ENCODE data around the gene ZNRF2. TPM values are rescaled to one million over a fixed set of nuclear protein-coding genes. Genes with fewer than 3 reads are reported as not detected.

ZNRF2 gene
- total RNA-seq, 4 donors from 2014 or later: 9.6 to 19.3 (median 17.4) TPM

DNA sequence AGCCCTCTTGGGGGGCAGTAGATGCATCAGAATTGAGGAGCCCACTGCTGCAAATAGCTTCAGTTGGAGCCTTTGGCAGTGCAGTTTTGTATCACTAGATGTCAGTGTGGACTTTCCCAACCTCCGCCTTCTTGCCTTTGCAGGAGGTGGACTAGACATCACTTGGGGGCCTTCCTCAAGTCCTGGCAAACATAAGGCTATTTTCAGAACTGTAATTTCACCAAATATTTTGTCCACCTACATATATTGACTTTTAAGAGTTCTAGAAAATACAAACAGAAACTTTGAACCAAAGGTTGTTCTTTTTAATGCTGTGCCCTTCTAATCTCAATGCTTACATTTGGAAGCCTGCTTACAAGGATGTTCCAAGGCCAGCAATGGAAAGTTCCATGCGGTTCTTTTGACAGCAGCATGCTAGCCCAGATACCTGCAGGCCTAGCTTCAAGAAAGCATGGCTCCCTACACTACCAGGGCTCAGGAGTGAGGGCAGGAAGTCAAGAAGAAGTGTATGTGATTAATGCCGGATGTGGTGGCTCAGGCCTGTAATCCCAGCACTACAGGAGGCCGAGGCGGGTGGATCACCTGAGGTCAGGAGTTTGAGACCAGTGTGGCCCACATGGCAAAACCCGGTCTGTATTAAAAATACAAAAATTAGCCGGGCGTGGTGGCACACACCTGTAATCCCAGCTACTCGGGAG lies 8.0 kb upstream of the ZNRF2 start:
- DNase-seq (peak in 1 of 2 donors; percentile 11), ATAC-seq (peak in 1 of 2 donors; percentile 53)
- Histone ChIP-seq H3K4me1 (peaks cover 14 to 18% of the 10 kb centered on the region in 2 donors), H3K27ac (no peak overlapping the region), H3K9me3 (no peaks in the 10 kb centered on the region), H3K4me3 (no peak overlapping the region), H3K36me3 (no peaks in the 10 kb centered on the region), H3K27me3 (no peaks in the 10 kb centered on the region)
- TF ChIP-seq, protein P1, sequence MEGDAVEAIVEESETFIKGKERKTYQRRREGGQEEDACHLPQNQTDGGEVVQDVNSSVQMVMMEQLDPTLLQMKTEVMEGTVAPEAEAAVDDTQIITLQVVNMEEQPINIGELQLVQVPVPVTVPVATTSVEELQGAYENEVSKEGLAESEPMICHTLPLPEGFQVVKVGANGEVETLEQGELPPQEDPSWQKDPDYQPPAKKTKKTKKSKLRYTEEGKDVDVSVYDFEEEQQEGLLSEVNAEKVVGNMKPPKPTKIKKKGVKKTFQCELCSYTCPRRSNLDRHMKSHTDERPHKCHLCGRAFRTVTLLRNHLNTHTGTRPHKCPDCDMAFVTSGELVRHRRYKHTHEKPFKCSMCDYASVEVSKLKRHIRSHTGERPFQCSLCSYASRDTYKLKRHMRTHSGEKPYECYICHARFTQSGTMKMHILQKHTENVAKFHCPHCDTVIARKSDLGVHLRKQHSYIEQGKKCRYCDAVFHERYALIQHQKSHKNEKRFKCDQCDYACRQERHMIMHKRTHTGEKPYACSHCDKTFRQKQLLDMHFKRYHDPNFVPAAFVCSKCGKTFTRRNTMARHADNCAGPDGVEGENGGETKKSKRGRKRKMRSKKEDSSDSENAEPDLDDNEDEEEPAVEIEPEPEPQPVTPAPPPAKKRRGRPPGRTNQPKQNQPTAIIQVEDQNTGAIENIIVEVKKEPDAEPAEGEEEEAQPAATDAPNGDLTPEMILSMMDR (IDR thresholded peaks at IDR 0.05 in 4 of 5, conservative IDR thresholded peaks at IDR 0.05 in 1 of 5): peak; percentile 18 to 62 (median 49)
- no peak for TF ChIP-seq POLR2A (IDR thresholded peaks at IDR 0.05)
- in situ Hi-C loops (cut with MboI; ENCODE audit: low sequenced_read_pairs in 4 of 4) (loop anchor here in 3 of 4 donors (5.0 to 10.0 kb wide), 2 partner anchors 112 to 136 kb away; no protein-coding TSS in a partner anchor), intact Hi-C loops (cut with DNase I; ENCODE audit: low total_unique reads) (loop anchor here (1.0 to 2.0 kb wide), 2 partner anchors 137 to 288 kb away; no protein-coding TSS in a partner anchor)

DNA sequence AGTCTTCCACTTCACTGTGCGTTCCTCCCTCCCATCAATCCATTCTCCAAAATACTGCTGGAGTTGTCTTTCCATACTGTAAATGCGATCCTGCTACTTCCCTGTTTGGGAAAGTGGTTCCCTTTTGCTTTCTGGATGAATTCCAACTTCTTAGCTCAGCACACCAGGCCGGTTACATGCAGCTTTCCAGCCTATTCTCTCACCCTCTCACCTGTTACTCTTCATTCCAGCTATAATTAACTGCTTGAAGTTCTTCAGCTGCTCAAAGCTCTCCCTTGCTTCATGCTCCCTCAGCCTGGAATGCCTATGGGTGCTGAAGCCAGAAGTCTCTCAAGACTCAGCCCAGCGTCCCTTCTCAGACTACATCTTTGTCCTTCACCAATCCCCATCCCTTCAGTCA lies 6.0 kb upstream of the ZNRF2 start:
- ATAC-seq (peak; percentile 83 to 95), DNase-seq (peak in 1 of 2 donors; percentile 71)
- intact Hi-C loops (cut with DNase I; ENCODE audit: low total_unique reads): loop anchor here (2.0 kb wide), 1 partner anchor 112 kb away; no protein-coding TSS in a partner anchor
- no peaks in the 10 kb centered on the region for H3K9me3 ChIP-seq
- TF ChIP-seq POLR2A (IDR thresholded peaks at IDR 0.05): no peak
- TF ChIP-seq, protein P1 (IDR thresholded peaks at IDR 0.05 in 4 of 5, conservative IDR thresholded peaks at IDR 0.05 in 1 of 5): no peak
- in situ Hi-C loops (cut with MboI; ENCODE audit: low sequenced_read_pairs in 4 of 4): loop anchor here in 3 of 4 donors (5.0 to 10.0 kb wide), 2 partner anchors 114 to 134 kb away; no protein-coding TSS in a partner anchor
- H3K27ac ChIP-seq: peak overlapping the region; percentile 6 to 64 (median 46)
- H3K36me3 ChIP-seq: no peaks in the 10 kb centered on the region
- H3K4me1 ChIP-seq: peaks cover 15 to 18% of the 10 kb centered on the region in 2 donors
- H3K4me3 ChIP-seq: no peak overlapping the region
- no peaks in the 10 kb centered on the region for H3K27me3 ChIP-seq

DNA sequence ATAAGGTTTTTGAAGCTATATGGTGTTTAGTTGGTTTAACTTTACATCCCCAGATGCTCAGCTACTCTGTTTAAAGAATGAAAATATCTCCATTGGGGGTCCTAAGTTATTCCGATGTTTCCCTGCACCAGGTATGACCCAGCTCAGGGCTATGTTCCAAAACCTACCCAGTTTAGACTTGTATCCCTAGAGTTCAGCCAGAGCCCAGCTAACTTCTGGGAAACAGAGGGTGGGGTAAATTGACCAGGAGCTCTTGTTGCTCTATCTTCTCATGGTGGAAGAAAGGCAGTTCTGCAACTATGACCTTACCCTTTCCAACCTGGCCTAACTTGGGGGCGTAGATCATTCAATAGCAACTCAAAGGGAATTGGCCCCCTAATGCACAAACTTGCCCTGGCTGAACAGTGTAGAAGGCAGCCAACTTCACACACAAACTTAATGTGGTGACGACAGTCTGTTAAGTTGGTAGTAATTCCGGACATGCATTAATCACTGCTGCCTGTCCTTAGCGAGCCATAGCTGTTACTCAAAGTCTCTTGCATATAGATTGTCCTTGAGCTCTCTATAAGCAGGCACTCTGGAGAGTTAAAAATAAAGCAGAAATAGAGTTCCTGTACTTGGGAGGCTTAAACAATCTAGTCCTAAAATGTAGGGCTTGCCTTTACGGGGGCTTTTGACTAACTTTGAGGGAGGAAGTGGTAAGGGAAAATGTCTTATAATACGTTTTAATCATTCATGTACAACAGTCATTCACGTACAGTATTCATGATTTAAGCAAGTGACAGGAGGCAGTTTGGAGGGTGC lies 5.3 kb upstream of the ZNRF2 start:
- intact Hi-C loops (cut with DNase I; ENCODE audit: low total_unique reads) (loop anchor here (2.0 kb wide), 1 partner anchor 112 kb away; no protein-coding TSS in a partner anchor), in situ Hi-C loops (cut with MboI; ENCODE audit: low sequenced_read_pairs in 4 of 4) (loop anchor here in 3 of 4 donors (5.0 to 10.0 kb wide), 2 partner anchors 114 to 133 kb away; no protein-coding TSS in a partner anchor)

DNA sequence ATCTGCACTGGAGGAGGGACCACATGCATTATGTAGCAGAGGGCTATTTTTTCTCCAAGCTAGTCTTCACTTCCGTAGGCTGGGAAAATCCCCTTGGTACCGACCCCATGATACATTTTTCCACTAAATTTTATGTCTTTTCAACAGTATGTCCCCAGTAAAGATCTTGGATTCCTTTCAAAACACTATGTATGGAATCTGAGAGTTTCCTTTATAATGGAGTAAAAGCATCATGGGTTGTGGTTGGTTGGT lies 4.8 kb upstream of the ZNRF2 start:
- in situ Hi-C loops (cut with MboI; ENCODE audit: low sequenced_read_pairs in 4 of 4) (loop anchor here in 3 of 4 donors (5.0 to 10.0 kb wide), 2 partner anchors 115 to 133 kb away; no protein-coding TSS in a partner anchor), intact Hi-C loops (cut with DNase I; ENCODE audit: low total_unique reads) (loop anchor here (2.0 kb wide), 1 partner anchor 113 kb away; no protein-coding TSS in a partner anchor)
- no peaks in the 10 kb centered on the region for H3K36me3 ChIP-seq
- no peak for TF ChIP-seq POLR2A (IDR thresholded peaks at IDR 0.05)
- TF ChIP-seq, protein P1 (IDR thresholded peaks at IDR 0.05 in 4 of 5, conservative IDR thresholded peaks at IDR 0.05 in 1 of 5): no peak
- H3K27me3 ChIP-seq: no peaks in the 10 kb centered on the region
- no peak for ATAC-seq
- H3K4me1 ChIP-seq: peaks cover 18 to 20% of the 10 kb centered on the region in 2 donors
- H3K27ac ChIP-seq: no peak overlapping the region
- H3K4me3 ChIP-seq: no peak overlapping the region
- DNase-seq: no peak
- no peaks in the 10 kb centered on the region for H3K9me3 ChIP-seq

More for the DNA sequence above, 5.3 kb upstream of the ZNRF2 start:
- TF ChIP-seq, protein P1 (IDR thresholded peaks at IDR 0.05 in 4 of 5, conservative IDR thresholded peaks at IDR 0.05 in 1 of 5): no peak
- TF ChIP-seq POLR2A (IDR thresholded peaks at IDR 0.05): no peak
- H3K27me3 ChIP-seq: no peaks in the 10 kb centered on the region
- peak overlapping the region; percentile 6 to 64 (median 46) for H3K27ac ChIP-seq
- H3K4me1 ChIP-seq: peaks cover 18 to 20% of the 10 kb centered on the region in 2 donors
- no peak overlapping the region for H3K4me3 ChIP-seq
- H3K9me3 ChIP-seq: no peaks in the 10 kb centered on the region
- no peaks in the 10 kb centered on the region for H3K36me3 ChIP-seq
- DNase-seq (no peak), ATAC-seq (no peak)

Data from gastrocnemius medialis (tissue), 4 donors.